GM12801 (cell line): Measurements from ENCODE around the gene AMPD2.

Experiments used
- TF ChIP-seq, protein P1 (sequence below): IDR thresholded peaks from one replicate; pipeline ENCODE4 v1.5.1; 2011; ENCODE audit warnings: control low read depth; ENCODE audit not compliant: insufficient read length; ENCODE audit errors: extremely low read depth

AMPD2 gene

DNA sequence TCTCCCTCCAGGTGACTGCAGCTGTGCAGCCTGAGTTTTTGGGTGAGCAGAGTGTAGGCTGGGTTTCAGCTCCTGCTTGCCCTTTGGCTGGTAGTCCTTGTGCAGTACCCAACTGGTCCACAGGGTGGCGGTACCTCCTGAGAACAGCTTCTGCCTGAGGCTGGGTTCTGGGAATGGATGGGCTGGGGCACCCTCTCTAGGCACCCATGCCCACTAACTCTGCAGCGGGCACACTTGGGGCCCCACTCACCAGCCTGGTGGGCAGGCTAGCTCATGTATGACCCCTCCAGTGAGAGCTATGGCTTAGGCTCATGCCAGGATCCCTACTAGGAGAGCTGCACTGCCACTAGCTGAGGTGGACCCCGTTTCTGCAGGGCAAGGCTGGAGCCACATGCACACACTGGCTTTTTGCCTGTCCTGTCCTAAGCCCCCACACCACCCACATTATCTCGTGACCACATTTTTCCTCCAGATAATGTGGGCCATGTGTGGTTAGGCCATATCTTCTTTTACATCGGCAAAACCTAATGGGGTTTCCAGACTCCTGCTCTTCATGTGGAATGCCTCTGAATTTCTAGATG lies 20.7 kb downstream of the AMPD2 start:
- TF ChIP-seq, protein P1, sequence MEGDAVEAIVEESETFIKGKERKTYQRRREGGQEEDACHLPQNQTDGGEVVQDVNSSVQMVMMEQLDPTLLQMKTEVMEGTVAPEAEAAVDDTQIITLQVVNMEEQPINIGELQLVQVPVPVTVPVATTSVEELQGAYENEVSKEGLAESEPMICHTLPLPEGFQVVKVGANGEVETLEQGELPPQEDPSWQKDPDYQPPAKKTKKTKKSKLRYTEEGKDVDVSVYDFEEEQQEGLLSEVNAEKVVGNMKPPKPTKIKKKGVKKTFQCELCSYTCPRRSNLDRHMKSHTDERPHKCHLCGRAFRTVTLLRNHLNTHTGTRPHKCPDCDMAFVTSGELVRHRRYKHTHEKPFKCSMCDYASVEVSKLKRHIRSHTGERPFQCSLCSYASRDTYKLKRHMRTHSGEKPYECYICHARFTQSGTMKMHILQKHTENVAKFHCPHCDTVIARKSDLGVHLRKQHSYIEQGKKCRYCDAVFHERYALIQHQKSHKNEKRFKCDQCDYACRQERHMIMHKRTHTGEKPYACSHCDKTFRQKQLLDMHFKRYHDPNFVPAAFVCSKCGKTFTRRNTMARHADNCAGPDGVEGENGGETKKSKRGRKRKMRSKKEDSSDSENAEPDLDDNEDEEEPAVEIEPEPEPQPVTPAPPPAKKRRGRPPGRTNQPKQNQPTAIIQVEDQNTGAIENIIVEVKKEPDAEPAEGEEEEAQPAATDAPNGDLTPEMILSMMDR = no peak

DNA sequence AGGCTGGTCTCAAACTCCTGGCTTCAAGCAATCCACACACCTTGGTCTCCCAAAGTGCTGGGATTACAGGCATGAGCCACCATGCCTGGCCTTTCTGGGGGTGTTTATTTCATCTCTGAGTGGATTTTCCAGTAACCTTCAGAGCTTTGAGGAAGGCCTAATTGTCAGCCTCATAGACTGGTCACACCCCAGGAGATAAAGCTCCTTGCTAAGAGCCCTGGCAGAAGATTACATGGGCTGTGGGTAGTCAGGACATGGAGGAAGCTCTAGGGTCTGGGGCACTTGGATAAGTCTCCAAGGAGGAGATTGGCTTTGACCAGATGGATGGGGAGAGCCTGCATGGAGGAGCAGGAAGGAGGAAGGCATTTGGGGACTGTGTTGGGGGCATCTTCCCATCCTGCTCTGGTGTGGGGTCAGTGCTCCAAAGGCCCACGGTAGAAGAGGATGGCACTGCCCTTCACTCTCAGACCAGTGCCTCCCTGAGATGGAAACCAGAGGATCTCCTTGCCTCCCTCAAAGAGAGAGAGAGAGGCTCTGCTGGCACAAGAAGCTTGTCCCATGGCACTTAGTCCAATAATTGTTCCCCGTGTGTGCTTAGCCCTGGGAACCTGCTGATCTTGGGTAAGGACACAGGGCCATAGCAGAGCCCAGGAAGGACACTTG lies 21.6 kb downstream of the AMPD2 start:
- TF ChIP-seq, protein P1 = no peak

DNA sequence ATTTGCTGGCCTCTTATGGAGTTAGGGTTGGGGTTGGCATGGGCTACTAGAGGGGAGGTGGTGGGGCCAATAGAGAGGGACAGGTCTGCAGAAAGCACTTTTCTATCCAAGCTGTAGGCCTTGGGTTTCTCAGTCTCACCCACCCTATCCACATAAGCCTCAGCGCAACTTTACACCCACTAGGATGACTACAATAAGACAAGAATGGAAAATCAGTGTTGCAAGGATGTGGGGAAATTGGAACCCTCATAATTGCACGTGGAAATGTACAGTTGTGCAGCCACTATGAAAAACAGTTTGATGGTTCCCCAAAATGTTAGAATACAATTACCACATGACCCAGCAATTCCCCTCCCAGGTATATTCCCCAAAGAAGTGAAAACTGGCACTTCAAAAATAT lies 22.2 kb downstream of the AMPD2 start:
- TF ChIP-seq, protein P1 = no peak

DNA sequence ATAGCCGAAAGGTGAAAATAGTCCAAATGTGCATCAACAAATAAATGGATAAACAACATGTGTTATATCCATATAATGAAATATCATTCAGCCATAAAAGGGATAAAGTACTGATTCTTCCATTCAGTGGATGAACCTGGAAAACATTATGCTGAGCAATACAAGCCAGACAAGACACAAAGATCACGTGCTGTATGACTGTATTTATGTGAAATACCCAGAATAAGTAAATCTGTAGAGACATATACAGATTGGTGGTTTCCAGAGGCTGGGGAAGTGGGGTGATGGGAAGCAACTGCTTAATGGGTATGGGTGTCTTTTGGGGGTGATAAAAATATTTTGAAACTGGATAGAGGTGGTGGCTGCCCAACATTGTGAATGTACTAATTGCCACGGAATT lies 23.0 kb downstream of the AMPD2 start:
- TF ChIP-seq, protein P1 = no peak

DNA sequence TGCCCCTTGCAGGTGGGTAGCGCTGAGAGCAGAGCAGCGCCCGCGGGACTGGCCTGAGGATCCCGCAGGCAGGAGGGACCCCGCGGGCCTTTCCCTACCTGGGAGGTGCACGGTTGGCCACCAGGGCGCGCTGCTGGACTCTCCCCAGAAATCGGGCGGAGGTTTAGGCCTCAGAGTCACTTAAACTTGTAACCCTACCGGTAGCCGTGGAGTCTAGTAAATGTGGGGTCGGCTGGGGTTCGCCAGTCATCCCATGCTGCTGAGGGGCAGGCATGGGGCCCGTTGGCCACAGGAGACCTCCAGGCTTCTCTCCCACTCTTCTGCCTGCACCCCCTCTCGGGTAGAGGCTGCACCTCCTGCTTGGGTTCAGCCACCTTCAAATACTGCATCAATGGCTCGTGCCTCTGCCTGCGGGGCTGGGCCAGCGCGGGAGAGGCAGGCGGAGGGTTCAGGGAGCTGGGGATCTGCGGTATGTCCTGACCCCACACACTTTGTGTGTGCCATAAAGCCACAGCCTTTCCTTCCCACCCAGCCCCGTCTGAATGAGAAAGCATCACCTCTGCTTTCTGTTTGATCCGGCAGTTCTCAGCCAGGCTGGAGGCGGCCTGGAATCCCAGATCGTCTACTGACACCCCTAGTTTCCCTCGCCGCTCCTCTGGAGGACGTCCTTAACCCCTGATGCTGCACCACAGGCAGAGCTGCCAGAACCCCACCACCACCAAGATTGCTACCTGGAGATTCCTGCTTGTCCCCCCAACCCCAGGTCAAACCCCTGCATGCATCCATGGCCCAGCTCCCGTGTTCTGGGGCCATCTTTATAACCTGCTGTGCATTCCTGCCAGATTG lies 24.0 kb downstream of the AMPD2 start:
- TF ChIP-seq, protein P1 = no peak

DNA sequence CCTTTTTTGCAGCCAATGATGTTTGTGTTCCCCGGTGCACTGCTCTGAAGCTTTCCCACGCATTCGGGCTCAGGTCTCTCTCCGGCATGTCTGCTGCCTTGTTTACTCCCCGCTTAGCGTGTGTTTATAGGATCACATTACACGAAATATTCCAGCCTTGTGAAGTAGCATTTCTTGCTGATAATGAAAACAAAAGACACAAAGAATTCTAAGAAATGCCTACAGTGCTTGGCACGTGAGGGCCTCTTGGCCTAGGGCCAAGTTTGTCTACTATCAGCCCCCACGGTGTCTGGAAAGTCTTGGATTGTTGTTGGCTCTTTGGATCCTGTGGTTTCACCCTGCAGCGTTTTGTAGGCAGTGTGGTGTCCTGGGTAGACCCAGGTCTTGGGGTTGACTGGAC lies 25.0 kb downstream of the AMPD2 start:
- TF ChIP-seq, protein P1 = no peak

DNA sequence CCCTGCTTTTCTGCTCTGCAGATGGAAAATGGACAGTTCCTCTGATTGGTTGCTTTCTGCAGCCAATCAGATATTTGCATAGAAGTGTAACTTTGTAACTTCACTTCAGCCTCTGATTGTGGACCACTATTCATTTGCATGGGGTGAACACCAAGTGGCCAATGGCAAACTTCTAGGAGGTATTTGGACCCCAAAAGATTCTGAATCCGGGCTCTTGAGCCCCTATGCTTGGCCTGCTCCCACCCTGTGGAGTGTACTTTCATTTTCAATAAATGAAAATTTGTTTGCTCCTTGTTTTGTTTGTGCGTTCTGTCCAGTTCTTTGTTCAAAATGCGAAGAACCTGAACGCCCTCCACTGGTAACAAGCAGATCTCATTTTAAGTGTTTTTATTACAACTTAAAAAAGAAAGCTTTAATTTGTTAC lies 29.9 kb downstream of the AMPD2 start:
- TF ChIP-seq, protein P1 = no peak
